Measurements from ENCODE around the gene XRCC1.
"Not testable (repeated sequence)": the region's sequence is repeated elsewhere in the genome, so short reads cannot be mapped to it uniquely, and the experiment has no call there.

XRCC1 gene

DNA sequence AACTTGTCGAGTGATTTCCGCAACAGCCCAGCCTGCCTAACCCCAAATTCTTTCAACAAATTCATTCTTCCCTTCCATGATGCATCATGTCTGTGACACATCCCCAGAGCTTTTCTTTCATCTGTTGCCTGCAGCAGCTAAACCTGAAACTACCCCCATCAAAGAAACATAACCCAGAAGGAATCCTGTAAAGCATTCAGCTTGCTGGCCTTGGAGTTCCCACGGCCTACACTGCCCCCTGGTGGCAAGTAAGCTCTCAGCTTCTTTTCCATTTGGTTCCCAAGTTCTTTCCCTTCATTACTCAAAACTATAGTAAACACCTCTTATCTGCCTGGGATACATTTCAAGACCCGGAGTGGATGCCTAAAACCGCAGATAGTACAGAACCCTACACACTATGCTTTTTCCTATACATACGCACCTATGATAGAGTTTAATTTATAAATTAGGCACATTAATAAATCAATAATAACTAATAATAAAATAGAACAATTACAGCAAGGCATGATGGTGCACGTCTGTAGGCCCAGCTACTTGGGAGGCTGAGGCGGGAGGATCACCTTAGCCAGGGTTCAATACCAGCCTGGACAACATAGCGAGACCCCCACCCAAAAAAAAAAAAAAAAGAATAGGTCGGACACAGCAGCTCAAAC is 55.8 kb downstream of the XRCC1 start:
- peak; percentile 67 for DNase-seq (ENCODE audit: low read depth)

GRCh38 chr19:43518051-43518450 is 57.3 kb downstream of the XRCC1 start:
- no peak for DNase-seq (ENCODE audit: low read depth)

DNA sequence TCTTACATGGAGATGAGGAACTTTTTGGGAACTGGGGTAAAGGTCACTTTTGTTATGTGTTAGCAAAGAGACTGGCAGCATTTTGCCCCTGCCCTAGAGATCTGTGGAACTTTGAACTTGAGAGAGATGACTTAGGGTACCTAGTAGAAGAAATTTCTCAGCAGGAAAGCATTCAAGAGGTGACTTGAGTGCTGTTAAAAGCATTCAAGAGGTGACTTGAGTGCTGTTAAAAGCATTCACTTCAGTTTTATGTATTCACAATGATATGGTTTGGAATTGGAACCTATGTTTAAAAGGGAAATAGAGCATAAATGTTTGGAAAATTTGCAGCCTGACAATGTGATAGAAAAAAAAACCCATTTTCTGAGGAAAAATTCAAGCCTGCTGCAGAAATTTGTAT is 62.9 kb downstream of the XRCC1 start:
- not testable (repeated sequence) for DNase-seq (ENCODE audit: low read depth)

DNA sequence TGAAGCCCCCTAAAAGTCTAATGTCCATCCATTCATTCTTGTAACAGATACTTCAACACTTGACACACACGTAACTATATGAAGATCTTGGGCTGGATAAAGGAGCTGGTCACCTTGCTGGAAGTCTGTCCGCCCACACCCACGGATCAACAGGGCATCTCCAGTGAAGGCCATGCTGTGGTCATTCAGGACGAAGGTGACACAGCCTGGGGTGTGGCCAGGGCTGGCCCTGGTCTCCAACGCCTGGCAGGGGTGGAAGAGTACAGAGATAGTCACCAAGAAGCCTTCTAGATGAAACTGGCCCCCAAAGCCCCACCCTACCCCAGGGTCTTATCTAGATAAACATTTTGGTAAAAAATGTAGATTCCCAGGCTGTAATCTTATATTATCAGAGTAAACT is 64.0 kb downstream of the XRCC1 start:
- DNase-seq (ENCODE audit: low read depth): no peak

GRCh38 chr19:43510713-43511112 is 64.6 kb downstream of the XRCC1 start:
- no peak for DNase-seq (ENCODE audit: low read depth)

DNA sequence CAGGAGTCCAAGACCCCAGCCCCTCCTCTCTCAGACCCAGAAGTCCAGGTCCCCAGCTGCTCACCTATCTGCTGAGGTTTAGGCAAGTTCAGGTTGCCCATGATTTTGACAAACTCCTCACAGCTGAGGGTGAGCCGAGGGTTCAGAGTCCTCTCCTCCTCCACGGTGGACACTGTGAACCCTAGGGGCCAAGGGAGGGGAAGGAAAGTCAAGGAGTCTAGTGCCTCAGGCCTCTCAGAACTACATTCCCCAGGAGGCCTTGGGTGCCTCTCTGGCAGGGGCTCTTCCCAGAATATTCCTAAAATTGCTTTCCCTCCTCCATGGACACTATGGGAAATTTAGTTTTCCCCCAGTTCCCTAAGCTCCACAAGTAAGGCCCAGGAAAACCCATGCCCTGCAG is 67.4 kb downstream of the XRCC1 start:
- DNase-seq (ENCODE audit: low read depth): no peak

DNA sequence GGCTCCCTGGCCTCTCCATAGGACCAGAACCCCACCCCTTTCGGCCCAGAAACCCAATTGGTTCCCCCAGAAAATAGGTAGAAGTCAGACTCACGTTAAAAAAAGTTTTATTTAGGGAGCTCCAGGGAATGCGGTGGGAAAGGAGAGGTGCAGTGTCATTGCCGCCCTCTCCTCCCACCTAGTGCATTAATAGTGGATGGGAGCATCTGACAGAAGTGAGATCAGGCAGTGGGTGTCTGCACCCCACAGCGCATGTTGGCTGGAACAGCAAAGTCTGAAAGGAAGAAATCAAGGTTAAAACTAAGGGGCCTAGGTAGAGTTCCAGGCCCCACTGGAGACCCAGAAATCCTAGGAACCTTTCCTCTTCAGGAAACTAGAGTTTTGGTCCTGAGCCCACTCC is 68.7 kb downstream of the XRCC1 start:
- DNase-seq (ENCODE audit: low read depth): no peak

DNA sequence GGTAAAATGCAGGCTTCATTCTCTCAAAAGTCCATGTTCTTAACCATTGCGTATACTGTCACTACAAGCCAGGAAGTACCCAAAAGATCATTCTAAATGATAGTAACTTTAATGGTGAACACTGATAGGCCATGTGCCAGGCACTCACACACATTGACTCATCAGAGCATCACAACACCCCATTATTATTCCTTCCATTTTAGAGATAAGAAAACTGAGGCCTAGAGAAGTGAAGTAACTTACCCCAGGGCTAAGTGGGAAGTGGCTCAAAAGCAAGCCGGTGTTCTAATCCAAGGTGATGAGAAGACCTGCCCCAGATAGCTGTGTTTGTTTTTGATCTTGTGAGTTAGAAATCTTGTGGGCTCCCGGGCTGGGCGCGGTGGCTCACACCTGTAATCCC is 69.4 kb downstream of the XRCC1 start:
- no peak for DNase-seq (ENCODE audit: low read depth)

DNA sequence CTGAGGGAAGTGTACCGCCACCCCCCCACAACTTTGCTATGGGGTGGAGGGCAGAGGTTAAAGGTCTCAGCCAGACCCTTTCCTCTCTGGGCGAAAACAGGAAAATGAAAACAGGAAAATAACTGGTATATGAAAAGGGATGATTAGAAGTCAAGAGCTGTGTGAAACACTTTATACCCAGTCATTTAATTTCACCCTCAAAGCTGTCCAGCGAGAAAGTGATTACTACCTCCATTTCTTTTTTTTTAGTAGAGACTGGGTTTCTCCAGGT is 70.2 kb downstream of the XRCC1 start:
- no peak for DNase-seq (ENCODE audit: low read depth)

GRCh38 chr19:43504426-43505185 is 70.7 kb downstream of the XRCC1 start, which contains the start of gene PHLDB3:
Gene PHLDB3 (minus strand): TSS chr19:43504746. CDS start chr19:43504118, 628 bp downstream.
- peak; percentile 41 for DNase-seq (ENCODE audit: low read depth)

DNA sequence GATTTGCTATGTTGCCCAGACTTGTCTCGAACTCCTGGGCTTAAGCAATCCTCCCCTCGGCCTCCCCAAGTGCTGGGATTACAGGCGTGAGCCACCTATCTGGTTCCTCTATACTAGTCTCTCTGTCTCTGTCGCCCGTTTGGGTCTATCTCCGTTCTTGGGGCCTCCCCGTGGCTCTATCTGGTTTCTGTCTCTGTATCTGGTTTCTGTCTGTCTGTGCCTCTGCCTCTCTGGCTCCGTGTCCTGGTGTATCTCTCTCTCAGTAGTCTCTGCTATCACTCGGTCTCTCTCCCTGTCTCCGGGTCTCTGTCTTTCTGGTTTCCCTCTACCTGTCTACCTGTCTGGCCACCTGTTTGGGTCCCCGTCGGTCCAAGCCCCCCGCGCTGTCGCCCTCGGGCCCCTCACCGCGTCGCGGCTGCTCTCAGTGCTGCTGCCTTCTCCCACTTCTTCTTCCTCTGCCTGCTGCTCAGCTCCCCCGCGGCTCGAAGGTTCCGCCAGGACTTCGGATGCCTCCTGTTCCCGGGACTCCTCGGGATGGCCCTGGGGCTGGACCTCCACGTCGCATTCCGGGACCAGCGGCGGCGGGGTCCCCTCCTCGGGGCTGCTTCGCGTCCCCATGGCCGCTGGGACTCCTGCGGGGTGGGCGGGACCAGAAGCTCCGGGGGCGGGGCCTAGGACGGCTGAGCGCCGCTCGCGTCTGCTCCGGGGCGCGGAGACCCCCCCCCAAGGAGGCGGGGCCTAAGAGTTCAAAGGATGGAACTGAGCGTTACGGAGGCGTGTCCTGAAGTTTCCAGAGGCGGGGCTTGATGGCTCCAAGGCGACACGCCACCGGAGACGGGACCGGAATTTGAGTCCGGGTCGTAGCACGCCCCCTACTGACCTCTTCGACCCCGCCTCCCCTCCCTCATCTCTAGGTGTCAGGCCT is 71.6 kb downstream of the XRCC1 start:
- peak; percentile 98 for DNase-seq (ENCODE audit: low read depth)

GRCh38 chr19:43502419-43502976 is 72.8 kb downstream of the XRCC1 start:
- no peak for DNase-seq (ENCODE audit: low read depth)

DNA sequence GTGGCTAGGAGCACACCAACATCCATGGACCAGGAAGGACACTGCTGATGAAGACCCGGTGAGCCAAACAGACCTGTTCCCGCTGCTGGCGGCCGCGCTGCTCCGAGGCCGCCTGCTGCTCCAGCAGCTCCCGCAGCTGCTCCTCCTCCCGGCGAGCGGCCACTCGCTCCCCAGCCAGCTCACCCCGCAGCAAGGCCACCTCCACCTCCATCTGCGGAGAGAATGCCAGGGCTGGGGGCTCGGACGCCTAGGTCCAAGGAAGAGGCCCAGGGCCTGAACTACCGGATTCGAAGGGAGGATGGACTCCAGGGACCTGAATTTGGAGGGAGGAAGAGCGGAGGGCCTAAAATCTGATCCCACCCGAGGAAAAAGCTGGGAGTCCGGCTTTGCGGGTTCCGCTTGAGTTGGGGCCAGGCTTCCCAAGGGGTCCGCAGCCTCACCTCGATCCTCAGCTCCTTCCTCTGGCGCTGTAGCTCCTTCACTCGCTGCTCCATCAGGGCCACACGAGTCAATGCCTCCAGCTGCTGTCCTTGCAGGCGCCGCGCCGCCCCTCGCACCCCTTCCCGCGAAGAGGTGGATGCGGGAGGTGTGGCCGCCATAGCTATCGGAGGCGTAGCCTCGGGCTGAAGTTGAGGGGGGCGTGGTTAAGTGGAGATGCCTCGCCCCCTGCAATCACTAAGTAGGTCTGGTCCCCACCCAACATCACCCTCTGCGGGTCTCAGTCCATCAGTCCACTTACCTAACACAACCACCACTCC is 73.5 kb downstream of the XRCC1 start:
- DNase-seq (ENCODE audit: low read depth): no peak

GRCh38 chr19:43499042-43499441 is 76.3 kb downstream of the XRCC1 start:
- DNase-seq (ENCODE audit: low read depth): no peak

- DNase-seq (ENCODE audit: low read depth): no peak
Observed at GRCh38 chr19:43498233-43498842, 77.0 kb downstream of the XRCC1 start.

DNA sequence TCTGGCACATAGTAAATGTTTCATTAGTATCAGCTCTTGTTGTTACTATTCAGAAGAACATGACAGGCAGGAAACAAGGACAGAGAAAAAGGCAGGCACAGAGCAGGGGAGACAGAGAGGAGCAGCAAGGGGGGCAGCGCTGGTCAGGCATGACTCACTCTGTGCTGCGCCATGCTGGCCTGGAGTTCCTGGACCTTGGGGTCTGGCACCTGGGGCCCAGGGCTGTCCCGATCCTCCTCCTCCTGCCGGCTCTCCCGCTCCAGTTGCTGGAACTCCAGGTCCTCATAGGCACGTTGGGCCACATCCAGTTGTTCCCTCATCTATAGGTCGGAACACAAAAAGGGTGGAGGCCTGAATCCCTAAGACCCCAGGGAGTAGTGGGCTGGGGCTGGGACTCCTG is 78.4 kb downstream of the XRCC1 start:
- no peak for DNase-seq (ENCODE audit: low read depth)

DNA sequence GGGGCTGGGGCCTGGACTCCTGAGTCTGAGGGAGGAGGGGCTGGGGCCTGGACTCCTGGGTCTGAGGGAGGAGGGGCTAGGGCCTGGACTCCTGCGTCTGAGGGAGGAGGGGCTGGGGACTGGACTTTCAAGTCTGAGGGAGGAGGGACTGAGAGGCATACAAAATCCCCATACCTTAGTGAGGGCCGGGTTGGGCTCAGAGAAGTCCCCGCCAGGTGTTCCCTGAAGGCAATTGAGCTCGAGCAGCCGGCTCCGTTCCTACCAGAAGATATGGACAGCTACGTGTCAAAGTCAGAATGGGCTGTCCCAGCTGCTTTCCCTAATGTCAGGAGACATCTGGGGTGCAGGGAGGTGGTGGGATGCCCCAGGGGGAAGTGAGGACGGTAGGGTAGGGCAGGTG is 80.2 kb downstream of the XRCC1 start:
- no peak for DNase-seq (ENCODE audit: low read depth)

All from activated T-helper 1 cell treated with Interleukin-2 at 50 U/mL for 16 hours (primary cell).